GM18517 (cell line): Measurements from ENCODE around the gene BDNF.
"Not testable (repeated sequence)": the region's sequence is repeated elsewhere in the genome, so short reads cannot be mapped to it uniquely, and the experiment has no call there.

Experiments used
- ATAC-seq: cut with Tn5 transposase; IDR thresholded peaks from one replicate; pipeline ENCODE4 v1.9.1; 2021; ENCODE audit warnings: mild to moderate bottlenecking, moderate library complexity; ENCODE audit not compliant: unreplicated experiment

BDNF gene

DNA sequence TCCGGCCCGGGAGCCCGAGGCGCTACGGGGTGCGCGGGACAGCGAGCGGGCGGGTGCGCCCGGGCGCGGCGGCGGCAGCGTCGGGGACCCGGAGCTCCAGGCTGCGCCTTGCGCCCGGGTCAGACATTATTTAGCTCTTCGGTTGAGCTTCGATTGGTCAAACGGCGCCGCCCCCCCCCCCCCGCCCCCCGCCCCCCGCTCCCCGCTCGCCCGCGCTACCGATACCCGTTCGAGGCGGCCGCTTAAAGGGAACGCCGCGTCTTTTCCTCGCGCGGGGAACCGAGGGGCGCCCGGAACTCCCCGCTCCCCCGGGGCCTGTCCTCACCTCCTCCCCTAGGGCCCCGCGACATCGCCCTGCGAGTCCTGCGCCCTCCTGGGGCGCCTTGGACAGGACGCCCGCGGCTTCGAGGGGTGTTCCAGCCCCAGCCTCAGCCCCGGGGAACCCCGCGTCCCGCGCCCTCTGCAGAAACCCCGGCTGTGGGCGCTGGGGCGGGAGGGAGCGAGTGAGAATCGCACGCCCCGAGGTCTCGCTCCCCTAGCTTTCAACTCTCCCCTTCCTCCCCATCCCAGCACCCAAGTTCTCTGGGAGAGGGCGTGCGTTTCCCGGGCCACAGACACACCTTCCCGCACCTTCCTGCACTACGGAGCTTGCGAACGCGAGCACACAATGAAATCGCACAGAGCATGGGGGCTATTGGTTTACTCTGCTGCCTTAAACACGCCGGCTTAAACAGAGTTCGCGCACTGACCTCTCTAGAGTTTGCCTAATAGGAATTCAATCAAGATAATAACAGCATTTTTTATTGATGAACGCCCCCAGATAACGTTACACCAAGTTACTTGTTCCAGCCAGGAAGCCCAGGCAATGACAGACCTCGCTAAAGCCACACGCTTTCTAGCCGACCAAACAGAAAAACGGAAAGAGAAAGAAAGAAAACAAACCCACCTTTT lies at the start of gene BDNF:
Gene BDNF, minus strand, starts transcription at position 105 of the 951 bp plus-strand sequence. CDS start 41,891 bp downstream, outside the sequence.
- ATAC-seq = peak; percentile 40

DNA sequence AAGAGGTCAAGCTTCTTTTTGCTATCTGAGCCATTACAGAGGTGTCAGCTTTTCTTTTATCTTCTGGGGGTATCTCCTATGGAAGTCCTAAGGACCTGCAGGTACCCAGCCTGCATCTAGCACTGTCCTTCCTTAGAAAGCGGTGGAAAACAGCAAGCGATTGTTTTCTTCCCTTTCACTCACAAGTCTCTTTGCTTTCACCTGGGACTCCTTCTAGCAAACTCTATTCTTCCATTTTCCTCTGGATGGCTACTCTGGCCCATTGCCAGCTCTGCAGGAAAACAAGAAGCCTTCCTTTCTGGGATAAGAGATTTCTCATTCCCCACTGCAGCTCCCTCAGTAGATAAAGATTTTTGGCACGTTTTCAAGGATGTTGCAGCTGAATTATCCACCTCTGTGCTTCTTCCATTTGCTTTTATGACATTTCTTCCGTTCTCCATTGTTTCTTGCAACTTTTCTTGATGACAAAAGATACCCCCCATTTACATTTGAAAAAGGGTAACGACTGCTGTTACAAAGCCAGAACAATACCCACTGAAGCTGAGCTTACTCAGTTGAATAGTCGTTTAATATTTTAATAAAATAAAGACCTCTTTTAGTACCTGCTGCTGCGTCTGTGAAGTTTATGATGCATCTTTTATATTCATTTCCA lies 40.2 kb upstream of the BDNF start:
- ATAC-seq = no peak

DNA sequence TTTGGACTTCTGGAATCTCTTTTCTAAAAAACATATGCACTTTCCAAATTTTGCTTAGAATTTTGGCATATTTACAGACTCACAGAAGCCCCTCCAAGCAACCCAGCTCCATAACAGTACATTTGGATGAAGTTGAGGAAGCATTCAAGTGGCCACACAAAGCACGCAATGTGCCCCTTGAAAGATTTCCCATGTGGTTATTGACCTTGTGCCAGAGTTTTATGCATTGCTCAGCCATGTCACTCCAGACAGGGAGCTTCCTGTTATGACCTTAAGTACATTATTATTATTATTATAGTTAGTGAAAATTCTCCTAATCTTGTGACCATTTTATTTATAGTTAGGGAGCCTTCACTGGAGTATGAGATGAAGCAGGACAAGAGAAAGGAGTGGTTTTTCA lies 35.0 kb upstream of the BDNF start:
- ATAC-seq = no peak

DNA sequence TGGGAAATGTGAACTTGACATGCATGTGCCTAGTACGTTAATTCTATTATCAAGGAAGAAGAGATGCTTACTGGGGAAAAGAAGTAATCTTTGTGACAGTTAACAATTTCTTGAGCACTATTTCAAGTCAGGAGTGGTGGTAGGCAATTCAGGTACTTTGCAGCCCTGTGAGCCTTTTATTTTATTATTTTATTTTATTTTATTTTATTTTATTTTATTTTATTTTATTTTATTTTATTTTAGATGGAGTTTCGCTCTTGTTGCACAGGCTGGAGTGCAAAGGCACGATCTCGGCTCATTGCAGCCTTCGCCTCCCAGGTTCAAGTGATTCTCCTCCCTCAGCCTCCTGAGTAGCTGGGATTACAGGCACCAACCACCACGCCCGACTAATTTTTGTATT lies 31.5 kb upstream of the BDNF start:
- ATAC-seq = not testable (repeated sequence)

DNA sequence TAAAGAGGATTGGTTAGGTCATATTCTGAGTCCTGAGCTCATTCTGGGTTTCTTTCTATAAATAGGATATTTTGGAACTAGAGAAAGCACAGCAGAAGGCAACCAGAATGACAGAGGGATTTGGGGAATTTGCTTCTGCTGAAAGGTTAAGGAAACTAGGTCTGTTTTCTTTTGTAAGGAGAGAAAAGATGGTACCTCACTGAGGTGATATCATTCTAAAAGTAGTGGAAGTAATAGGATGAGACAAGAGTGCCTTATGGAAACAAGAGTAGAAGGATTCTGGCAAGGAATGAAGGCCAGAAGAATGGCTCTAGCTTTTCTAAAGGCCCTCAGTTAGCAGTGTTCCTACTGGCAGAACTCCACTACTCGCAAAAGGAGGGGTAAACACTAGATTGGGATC lies 26.7 kb upstream of the BDNF start:
- no peak for ATAC-seq

DNA sequence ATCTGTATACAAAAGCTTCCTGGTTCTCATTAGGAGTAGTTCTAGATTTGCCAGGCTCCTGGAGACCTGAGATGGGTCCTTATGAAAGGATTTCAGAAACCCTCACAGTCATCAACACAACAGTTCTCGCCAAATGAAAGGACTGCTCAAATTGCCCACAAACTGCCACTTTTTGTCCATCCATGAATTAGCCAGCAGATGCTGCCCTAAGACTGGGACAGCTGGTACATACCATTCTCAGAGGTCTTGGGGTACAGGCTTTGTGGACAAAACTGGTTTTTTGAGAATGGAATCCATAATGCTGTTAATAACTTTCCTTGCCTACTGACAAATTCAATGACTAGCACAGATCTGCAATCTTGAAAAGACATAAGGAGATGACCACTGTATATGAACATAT lies 23.4 kb upstream of the BDNF start:
- ATAC-seq = no peak

DNA sequence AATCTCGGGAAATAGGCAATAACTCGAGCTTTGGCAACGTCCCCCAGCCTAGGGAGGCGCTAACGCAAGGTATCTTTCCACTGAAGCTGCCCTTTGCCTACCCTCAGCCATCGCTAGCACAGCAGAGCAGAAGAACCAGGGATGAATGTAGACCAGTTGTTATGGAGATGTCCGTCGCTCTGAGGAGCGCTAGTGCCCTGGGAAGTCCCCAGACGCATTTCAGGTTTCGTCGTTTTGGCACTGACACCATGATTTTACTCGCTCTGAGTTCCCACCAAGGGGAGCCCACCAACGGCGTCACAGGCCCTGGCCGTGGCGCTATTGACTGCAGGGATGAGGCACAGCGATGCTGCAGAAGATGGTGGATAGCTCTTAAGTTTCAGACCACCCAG lies 22.7 kb upstream of the BDNF start:
- no peak for ATAC-seq

DNA sequence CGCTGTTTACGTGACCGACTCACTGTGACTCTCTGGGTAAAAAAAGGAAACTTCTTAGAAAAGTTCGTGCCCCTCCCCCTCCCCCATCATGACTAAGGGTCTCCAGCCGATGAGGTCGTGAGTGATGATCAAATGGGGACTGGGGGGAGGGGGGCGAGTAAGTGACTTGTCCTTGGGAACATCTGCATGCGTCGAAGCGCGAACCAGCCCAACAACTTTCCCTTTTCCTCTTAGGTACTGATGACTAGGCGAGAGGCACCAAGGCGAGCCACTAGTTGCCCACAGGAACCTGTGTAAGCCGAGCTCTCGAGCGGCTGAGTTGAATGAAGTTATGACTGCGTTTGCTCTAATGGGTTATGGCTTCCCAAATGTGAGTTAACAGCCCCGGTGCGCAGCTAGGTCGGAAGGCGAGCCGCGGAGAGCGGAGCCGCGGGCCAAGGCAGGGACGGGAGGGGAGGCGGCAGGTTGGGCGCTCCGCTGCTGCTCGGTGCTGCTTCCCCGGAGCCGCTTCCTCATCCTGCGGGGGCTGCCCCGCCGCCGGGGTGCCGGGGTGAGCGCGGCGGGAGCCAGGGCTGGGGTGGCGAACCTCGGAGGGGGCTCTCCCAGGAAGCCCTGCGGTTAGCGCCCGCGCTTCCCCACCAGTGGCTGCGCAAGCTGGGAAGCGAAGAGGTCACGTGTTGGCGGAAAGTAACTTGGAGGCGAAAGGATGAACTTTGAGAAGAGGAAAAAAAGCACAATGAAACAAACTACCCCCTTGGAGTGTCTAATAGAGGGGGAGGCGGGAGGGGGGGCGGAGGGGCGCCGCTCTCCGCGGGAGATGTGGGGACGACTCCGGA lies 22.1 kb upstream of the BDNF start:
- ATAC-seq = no peak

DNA sequence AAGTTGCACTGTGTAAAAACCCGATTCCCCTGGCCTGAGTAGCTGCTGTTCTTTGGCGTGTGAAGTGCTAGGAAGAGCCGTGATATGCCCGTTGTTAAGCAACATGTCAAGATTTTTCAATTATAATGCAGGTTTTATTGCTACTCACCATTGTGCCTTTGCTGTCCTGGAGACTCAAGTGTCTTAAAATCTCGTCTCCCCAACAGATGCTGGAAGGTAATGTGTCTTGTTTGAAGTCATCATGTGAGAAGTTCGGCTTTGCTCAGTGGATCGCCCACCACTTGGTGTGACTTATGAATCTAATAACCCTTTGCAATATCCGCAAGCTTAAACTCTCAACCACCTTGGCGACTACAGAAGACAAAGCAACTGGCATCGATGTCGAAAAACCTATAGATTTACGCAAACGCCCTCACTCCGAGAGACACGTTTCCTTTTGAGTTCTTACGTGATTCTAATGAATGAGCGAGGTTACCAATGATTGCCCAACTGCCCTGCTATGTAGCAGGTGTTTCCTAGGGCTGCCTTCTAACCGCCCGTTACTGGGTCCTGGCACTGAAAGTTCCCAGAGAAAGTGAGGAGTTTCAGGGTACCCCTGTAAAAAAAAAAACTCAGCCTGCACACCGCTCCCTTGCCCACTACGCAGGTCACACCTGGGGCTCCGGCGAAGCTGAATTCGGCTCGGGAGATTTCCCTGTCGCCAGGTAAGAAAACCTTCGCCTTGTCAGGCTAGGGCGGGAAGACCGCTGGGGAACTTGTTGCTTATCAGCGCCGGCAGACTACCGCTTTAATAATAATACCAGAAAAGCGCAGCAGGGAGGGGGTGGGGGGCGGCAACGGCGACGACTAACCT lies 21.2 kb upstream of the BDNF start:
- ATAC-seq = no peak

DNA sequence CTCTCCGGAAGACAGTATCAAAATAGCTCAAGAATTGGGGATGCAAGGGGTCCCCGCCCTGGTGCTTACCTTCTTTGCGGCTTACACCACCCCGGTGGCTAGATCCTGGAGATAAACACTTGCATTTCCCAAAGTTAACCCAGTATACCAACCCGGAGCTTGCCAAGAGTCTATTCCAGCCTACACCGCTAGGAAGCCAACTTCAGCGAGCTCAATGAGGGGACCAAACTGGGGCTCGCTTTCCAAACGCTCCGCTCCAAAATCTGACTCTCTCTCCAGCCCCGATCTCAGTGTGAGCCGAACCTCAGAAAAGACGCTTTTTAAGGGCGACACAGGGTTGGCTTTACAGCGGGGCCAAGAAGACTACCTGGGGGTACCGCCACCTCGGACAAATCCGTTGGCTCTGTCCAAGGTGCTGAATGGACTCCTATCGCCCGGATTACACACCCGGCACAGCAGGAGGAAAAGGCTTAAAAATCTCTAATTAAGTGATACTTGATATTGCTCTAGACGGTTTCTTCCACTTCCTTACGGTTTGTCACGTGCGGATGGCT lies 20.1 kb upstream of the BDNF start:
- ATAC-seq = no peak

DNA sequence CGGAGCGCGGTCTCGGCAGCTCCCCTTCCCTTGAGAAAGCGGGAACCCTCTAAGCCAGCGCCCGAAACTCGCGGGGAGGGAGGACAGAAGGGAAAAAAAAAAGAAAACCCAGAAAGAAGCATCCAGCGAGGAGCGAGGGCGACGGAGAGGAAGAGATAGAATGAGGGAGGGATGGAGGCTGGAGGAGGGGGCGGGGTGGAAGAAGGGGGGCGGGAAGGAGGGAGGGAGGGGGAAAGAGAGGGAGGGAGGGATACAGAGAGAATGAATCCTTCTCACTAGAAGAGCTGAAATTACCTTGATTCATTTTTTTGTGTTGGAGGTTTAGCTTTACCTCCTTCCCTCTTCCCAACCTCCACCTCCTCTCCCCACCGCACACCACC lies 19.3 kb upstream of the BDNF start:
- ATAC-seq = no peak

DNA sequence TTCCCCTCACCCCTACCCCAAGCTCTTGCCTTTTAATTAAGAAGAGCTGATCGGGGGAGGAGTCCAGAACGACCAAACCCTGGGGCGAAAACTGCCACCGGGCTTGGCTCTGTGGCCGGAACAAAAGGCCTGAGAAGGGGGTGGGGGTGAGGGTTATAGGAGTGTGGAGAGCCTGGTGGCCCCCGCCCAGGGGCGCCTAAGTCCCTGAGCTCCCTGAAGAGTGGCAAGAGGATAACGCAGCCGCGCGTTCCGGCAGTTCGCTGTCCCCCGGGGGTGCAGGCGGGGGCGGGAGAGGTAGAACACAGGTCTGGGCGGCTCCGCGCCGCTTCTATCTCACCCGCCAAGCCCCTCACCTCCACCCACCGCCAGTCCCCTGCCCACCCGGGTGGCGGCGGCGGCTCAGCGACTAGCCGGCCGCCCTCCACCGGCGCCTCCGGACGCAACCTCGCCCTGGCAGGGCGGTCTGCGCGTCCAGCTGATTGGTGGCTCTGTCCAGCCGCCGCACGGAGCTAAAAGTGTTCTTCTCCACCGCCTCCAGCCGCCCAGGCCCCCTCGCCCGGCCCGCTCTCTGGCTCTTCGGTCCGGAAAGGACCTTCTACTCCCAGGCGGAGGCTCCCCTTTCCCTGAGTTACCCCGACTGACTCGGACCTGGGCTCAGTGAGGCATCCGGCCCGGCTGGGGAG lies 18.7 kb upstream of the BDNF start:
- no peak for ATAC-seq

DNA sequence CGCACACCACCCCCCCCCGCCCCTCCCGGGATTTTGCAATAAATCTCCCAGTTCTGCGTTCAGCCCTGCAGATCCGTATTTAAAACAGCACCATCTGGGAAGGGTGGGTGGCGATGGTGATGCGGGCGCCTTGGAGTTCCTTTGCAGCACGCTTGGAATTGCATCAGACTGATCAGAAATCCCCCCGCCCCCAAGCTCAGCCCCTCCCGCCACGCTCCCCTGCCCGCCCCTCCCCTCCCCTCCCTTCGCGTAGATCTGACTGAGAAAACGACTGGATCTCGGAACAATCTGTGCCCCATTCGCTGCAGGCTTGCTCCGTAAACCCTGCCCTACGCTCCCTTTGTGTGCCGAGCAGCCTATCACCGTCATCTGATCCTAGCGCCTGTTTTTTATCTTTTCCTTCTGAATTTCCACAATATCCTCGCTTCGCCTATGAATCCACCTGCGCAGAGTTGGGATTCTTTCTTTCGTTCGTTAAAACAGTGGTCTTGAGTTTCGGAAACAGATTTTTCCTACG lies 18.1 kb upstream of the BDNF start:
- ATAC-seq = no peak

DNA sequence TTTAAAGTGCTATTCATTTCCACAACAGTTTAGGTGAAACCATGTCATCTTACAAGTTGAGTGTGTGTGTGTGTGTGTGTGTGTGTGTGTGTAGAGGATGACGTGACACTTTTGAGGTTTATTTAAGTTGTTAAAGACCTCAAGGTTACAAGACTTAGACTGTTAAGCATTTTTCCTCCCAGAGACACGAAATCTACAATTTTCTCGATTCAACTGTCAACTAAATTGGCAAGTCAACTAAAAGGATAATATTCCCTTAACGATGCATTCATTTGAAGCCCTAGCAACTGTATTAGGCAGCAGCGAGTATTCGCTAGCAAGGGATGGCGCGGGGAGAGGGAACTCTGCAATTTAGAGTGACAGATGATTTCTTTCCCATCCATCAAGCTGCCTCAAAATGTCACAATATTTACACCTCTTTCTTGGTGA lies 17.6 kb upstream of the BDNF start:
- no peak for ATAC-seq

DNA sequence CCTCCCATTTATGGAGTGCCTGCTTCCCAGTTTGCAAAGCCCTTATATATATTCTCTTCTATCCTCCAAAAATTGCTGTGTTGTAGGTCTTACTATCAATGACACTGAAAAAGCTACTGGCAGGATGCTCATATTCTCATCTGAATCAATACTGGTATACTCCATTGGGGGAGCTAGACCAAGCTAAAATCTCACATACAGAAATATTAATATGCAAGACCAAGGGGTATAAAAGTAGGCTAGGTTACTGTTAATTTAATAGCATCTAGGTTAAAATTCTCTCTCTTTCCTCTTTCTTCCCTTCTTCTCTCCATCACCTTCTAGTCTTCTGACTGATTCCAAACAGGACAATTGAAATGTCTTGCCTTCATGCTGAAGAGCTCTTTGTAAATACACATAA lies 17.1 kb upstream of the BDNF start:
- no peak for ATAC-seq

DNA sequence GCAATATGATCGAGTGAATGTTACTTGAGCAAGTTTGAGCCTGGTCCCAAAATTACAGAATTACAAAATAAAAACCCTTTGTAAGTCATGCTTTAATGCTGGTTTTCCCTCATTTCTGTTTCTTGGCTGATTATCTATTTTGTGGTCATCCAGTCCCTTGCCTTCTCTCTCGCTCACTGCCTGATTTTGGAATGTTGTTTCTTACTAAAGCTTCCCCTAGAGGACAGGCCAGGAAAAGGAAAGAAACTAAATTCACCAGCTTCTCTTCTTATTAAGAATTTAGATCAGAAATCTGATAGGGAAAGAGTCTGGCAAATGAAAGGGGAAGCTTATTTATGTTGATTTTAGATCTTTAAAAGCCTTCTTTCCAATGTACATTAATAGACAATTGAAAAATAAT lies 16.6 kb upstream of the BDNF start:
- ATAC-seq = no peak

DNA sequence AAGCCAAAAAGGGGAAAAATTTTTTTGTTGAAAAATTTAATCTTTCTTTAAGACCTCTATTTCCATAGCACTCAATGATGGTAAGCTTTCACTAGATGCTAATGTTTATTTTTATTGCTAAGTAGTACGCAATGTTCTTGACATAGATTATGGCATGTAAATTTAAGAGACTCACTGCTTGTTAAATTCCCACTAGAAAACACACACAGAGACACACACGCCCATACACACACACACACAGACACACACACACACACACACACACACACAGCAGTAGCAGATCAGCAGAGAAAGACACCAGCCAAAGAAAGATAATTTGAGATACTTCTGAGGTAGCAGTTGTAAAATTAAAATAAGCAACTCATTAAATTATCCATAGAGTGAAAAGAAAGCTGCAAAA lies 16.0 kb upstream of the BDNF start:
- ATAC-seq = no peak

DNA sequence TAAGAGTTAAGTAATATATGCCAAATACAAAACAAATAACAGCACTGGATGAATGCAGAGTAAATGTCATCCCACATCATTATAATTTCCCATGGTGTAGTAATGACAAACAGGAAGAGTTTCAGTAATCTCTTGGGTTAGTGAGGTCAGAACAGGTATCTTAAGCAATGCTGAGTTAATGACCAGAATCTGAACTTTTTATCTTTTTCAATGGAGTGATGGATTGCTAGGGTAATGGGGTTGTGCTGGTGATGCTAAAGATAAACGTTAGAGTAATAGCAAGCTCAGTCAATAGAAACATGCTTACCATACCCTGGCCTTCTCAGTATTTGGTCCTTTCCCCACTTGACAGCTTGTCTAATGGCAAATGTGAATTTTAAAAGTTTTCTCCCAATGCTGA lies 11.5 kb upstream of the BDNF start:
- ATAC-seq = no peak

DNA sequence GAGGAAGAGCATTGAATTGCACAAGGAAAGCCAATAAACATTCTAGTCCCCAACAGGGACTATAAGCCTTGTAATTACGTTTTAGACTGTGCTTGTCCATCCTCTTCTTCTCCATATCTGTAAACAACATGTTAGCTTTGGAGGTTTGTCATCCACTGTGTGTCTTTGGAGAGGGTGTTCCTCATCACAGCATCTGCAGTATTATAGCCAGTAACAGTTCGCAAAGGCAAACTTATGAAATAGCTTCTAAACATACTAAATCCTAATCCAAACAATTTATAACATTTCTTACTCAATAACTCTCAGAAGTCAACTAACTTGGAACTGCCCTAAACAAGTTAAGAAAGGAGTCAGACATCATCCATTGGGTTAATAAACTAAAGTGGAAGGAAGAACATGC lies 10.3 kb upstream of the BDNF start:
- ATAC-seq = no peak
